H1 (cell line): ENCODE measurements around the gene COA1.

Source experiments
- EP300 ChIP-seq, 2 experiments: IDR thresholded peaks; 1 replicate in 1 of 2; 2 replicates in 1 of 2; pipeline ENCODE4 v1.6.1; 2011 to 2012; ENCODE audit warnings: low read depth in 2 of 2, low read length in 2 of 2, mild to moderate bottlenecking in 2 of 2, borderline replicate concordance in 1 of 2, inconsistent platforms in 1 of 2, moderate library complexity in 1 of 2
- EZH2 ChIP-seq: fragments of 200-600 bp; sonication (generic); IDR thresholded peaks from 2 replicates; pipeline ENCODE4 v1.7.1; 2012; ENCODE audit warnings: low read depth, mild to moderate bottlenecking, moderate library complexity, low read length, inconsistent platforms; ENCODE audit not compliant: severe bottlenecking
- JUND ChIP-seq: IDR thresholded peaks from 2 replicates; pipeline ENCODE4 v1.6.1; 2011; ENCODE audit warnings: mild to moderate bottlenecking, improper control_type of control experiment, low read length
- NANOG ChIP-seq: IDR thresholded peaks from 2 replicates; pipeline ENCODE4 v1.6.1; 2011; ENCODE audit warnings: low read length, low read depth, mild to moderate bottlenecking, inconsistent platforms; ENCODE audit not compliant: insufficient read depth, poor library complexity, severe bottlenecking
- NRF1 ChIP-seq: IDR thresholded peaks from 2 replicates; pipeline ENCODE4 v1.6.1; 2011; ENCODE audit warnings: mild to moderate bottlenecking, low read depth, low read length, improper control_type of control experiment
- POLR2A ChIP-seq, 2 experiments: IDR thresholded peaks; 1 replicate in 1 of 2; 2 replicates in 1 of 2; pipeline ENCODE4 v1.6.1; 2011; ENCODE audit warnings: low read depth in 2 of 2, low read length in 2 of 2, mild to moderate bottlenecking in 2 of 2; ENCODE audit errors: control extremely low read depth in 1 of 2
- POU5F1 ChIP-seq: IDR thresholded peaks from 2 replicates; pipeline ENCODE4 v1.6.1; 2011; ENCODE audit warnings: low read depth, mild to moderate bottlenecking, low read length, moderate library complexity
- RAD21 ChIP-seq, 2 experiments: IDR thresholded peaks in 1 of 2; conservative IDR thresholded peaks in 1 of 2; 2 replicates each; pipeline ENCODE4 v1.6.1; 2011; ENCODE audit warnings: low read depth in 2 of 2, low read length in 2 of 2, improper control_type of control experiment in 1 of 2, inconsistent platforms in 1 of 2, mild to moderate bottlenecking in 1 of 2, moderate library complexity in 1 of 2
- TEAD4 ChIP-seq: IDR thresholded peaks from 2 replicates; pipeline ENCODE4 v1.6.1; 2012; ENCODE audit warnings: low read depth, low read length, inconsistent platforms, mixed read lengths
- TF ChIP-seq, protein P1 (sequence below): IDR thresholded peaks from 2 replicates; pipeline ENCODE4 v1.6.1; 2012; ENCODE audit warnings: low read length, inconsistent platforms
- TF ChIP-seq, protein P2 (sequence below): IDR thresholded peaks from 2 replicates; pipeline ENCODE4 v1.6.1; 2012; ENCODE audit warnings: inconsistent platforms
- TF ChIP-seq, protein P3 (sequence below): IDR thresholded peaks from 2 replicates; pipeline ENCODE4 v1.6.1; 2011; ENCODE audit warnings: low read length, improper control_type of control experiment
- TF ChIP-seq, protein P4 (sequence below): fragments of 300-600 bp; sonication (generic); IDR thresholded peaks from 2 replicates; pipeline ENCODE4 v1.7.1; 2012; ENCODE audit warnings: low read length, moderate library complexity, mild to moderate bottlenecking, inconsistent platforms; ENCODE audit not compliant: insufficient replicate concordance

DNA sequence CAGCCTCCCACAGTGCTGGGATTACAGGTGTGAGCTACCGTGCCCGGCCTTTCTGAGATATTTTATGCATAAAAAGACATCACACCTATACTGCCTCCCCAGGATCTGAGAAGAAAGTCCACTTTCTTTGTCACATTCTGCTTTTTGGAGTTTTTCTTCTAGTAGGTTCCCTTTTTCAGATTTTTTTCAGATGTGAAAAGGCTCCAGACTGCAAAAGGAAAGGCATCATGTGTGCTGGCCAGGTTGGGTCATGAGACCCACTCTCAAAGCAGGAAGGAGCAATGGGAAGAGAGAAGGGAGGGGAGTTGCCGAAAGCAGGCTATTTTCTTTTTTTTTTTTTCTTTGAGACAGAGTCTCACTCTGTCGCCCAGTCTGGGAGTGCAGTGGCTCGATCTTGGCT is 40.0 kb upstream of the COA1 start:
- TF ChIP-seq EZH2, result no peak
- TF ChIP-seq, protein P1, sequence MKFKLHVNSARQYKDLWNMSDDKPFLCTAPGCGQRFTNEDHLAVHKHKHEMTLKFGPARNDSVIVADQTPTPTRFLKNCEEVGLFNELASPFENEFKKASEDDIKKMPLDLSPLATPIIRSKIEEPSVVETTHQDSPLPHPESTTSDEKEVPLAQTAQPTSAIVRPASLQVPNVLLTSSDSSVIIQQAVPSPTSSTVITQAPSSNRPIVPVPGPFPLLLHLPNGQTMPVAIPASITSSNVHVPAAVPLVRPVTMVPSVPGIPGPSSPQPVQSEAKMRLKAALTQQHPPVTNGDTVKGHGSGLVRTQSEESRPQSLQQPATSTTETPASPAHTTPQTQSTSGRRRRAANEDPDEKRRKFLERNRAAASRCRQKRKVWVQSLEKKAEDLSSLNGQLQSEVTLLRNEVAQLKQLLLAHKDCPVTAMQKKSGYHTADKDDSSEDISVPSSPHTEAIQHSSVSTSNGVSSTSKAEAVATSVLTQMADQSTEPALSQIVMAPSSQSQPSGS, result no peak
- TF ChIP-seq POU5F1, result no peak
- TF ChIP-seq JUND, result no peak
- TF ChIP-seq, protein P2, sequence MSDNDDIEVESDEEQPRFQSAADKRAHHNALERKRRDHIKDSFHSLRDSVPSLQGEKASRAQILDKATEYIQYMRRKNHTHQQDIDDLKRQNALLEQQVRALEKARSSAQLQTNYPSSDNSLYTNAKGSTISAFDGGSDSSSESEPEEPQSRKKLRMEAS, result no peak
- TF ChIP-seq, protein P3, sequence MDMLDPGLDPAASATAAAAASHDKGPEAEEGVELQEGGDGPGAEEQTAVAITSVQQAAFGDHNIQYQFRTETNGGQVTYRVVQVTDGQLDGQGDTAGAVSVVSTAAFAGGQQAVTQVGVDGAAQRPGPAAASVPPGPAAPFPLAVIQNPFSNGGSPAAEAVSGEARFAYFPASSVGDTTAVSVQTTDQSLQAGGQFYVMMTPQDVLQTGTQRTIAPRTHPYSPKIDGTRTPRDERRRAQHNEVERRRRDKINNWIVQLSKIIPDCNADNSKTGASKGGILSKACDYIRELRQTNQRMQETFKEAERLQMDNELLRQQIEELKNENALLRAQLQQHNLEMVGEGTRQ, result no peak
- TF ChIP-seq, protein P4, sequence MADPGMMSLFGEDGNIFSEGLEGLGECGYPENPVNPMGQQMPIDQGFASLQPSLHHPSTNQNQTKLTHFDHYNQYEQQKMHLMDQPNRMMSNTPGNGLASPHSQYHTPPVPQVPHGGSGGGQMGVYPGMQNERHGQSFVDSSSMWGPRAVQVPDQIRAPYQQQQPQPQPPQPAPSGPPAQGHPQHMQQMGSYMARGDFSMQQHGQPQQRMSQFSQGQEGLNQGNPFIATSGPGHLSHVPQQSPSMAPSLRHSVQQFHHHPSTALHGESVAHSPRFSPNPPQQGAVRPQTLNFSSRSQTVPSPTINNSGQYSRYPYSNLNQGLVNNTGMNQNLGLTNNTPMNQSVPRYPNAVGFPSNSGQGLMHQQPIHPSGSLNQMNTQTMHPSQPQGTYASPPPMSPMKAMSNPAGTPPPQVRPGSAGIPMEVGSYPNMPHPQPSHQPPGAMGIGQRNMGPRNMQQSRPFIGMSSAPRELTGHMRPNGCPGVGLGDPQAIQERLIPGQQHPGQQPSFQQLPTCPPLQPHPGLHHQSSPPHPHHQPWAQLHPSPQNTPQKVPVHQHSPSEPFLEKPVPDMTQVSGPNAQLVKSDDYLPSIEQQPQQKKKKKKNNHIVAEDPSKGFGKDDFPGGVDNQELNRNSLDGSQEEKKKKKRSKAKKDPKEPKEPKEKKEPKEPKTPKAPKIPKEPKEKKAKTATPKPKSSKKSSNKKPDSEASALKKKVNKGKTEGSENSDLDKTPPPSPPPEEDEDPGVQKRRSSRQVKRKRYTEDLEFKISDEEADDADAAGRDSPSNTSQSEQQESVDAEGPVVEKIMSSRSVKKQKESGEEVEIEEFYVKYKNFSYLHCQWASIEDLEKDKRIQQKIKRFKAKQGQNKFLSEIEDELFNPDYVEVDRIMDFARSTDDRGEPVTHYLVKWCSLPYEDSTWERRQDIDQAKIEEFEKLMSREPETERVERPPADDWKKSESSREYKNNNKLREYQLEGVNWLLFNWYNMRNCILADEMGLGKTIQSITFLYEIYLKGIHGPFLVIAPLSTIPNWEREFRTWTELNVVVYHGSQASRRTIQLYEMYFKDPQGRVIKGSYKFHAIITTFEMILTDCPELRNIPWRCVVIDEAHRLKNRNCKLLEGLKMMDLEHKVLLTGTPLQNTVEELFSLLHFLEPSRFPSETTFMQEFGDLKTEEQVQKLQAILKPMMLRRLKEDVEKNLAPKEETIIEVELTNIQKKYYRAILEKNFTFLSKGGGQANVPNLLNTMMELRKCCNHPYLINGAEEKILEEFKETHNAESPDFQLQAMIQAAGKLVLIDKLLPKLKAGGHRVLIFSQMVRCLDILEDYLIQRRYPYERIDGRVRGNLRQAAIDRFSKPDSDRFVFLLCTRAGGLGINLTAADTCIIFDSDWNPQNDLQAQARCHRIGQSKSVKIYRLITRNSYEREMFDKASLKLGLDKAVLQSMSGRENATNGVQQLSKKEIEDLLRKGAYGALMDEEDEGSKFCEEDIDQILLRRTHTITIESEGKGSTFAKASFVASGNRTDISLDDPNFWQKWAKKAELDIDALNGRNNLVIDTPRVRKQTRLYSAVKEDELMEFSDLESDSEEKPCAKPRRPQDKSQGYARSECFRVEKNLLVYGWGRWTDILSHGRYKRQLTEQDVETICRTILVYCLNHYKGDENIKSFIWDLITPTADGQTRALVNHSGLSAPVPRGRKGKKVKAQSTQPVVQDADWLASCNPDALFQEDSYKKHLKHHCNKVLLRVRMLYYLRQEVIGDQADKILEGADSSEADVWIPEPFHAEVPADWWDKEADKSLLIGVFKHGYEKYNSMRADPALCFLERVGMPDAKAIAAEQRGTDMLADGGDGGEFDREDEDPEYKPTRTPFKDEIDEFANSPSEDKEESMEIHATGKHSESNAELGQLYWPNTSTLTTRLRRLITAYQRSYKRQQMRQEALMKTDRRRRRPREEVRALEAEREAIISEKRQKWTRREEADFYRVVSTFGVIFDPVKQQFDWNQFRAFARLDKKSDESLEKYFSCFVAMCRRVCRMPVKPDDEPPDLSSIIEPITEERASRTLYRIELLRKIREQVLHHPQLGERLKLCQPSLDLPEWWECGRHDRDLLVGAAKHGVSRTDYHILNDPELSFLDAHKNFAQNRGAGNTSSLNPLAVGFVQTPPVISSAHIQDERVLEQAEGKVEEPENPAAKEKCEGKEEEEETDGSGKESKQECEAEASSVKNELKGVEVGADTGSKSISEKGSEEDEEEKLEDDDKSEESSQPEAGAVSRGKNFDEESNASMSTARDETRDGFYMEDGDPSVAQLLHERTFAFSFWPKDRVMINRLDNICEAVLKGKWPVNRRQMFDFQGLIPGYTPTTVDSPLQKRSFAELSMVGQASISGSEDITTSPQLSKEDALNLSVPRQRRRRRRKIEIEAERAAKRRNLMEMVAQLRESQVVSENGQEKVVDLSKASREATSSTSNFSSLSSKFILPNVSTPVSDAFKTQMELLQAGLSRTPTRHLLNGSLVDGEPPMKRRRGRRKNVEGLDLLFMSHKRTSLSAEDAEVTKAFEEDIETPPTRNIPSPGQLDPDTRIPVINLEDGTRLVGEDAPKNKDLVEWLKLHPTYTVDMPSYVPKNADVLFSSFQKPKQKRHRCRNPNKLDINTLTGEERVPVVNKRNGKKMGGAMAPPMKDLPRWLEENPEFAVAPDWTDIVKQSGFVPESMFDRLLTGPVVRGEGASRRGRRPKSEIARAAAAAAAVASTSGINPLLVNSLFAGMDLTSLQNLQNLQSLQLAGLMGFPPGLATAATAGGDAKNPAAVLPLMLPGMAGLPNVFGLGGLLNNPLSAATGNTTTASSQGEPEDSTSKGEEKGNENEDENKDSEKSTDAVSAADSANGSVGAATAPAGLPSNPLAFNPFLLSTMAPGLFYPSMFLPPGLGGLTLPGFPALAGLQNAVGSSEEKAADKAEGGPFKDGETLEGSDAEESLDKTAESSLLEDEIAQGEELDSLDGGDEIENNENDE, result no peak
- TF ChIP-seq NRF1, result no peak
- no peak for TF ChIP-seq EP300 (IDR thresholded peaks at IDR 0.05; ENCODE audit: borderline replicate concordance in 1 of 2, low read depth in 2 of 2, low read length in 2 of 2)
- no peak for TF ChIP-seq TEAD4
- no peak for TF ChIP-seq NANOG
- TF ChIP-seq POLR2A (IDR thresholded peaks at IDR 0.05; ENCODE audit: control extremely low read depth in 1 of 2, low read depth in 2 of 2, low read length in 2 of 2), result no peak
- no peak for TF ChIP-seq RAD21 (IDR thresholded peaks at IDR 0.05 in 1 of 2, conservative IDR thresholded peaks at IDR 0.05 in 1 of 2; ENCODE audit: low read depth in 2 of 2, low read length in 2 of 2)
